WTC11 (cell line): ENCODE results near the gene CMC2. TPM values are rescaled to one million over a fixed set of nuclear protein-coding genes. Genes with fewer than 3 reads are reported as not detected.

ENCODE experiments used
- ATAC-seq: fragments of 200-7000 bp; cut with Tn5 transposase; 2 replicates; pipeline ENCODE4 v1.10.0; 2021; ENCODE audit warnings: mild to moderate bottlenecking, moderate library complexity
- CTCF ChIA-PET: fragments of 300-600 bp; sonication (Branson Sonifier 250); formaldehyde crosslinking; loops from one replicate; lab custom pipeline; 2021; ENCODE audit warnings: antibody characterized with exemption; lab: Charles Lee
- POLR2A ChIA-PET: fragments of 350-600 bp; sonication (Branson Sonifier 250); formaldehyde crosslinking; loops from one replicate; lab custom pipeline; 2021; ENCODE audit warnings: antibody characterized with exemption; lab: Charles Lee
- DNase-seq: peaks from one replicate; pipeline ENCODE4 v3.0.0; 2021; ENCODE audit warnings: low spot score
- H3K27ac Mint-ChIP-seq: 2 replicates; pipeline ENCODE4 v1.8.0; 2021; ENCODE audit warnings: mixed read lengths
- H3K27me3 Mint-ChIP-seq: 2 replicates; pipeline ENCODE4 v1.8.0; 2021; ENCODE audit warnings: low read depth, mild to moderate bottlenecking, moderate library complexity, mixed read lengths
- H3K36me3 Mint-ChIP-seq: 2 replicates; pipeline ENCODE4 v1.8.0; 2021; ENCODE audit warnings: mixed read lengths
- H3K4me1 Mint-ChIP-seq: 2 replicates; pipeline ENCODE4 v1.8.0; 2022; ENCODE audit warnings: mixed read lengths
- H3K4me3 Mint-ChIP-seq: 2 replicates; pipeline ENCODE4 v1.8.0; 2021; ENCODE audit warnings: mild to moderate bottlenecking, moderate library complexity, mixed read lengths
- H3K9me3 Mint-ChIP-seq: 2 replicates; pipeline ENCODE4 v1.8.0; 2021; ENCODE audit warnings: mixed read lengths
- ATF1 ChIP-seq: sonication (generic); formaldehyde crosslinking; IDR thresholded peaks from 2 replicates; pipeline ENCODE4 v1.8.1; 2023; ENCODE audit warnings: mild to moderate bottlenecking, moderate library complexity, missing genetic modification reagents
- ATF2 ChIP-seq: sonication (generic); formaldehyde crosslinking; IDR thresholded peaks from 2 replicates; pipeline ENCODE4 v1.8.1; 2022; ENCODE audit warnings: low read depth, missing genetic modification reagents, borderline replicate concordance
- CDX4 ChIP-seq: fragments of 250-450 bp; sonication (Bioruptor Pico); IDR thresholded peaks from 2 replicates; pipeline ENCODE4 v1.9.0; 2021; ENCODE audit warnings: moderate library complexity, mild to moderate bottlenecking, inconsistent platforms, borderline replicate concordance
- CTCF ChIP-seq: fragments of 200-600 bp; IDR thresholded peaks from 2 replicates; pipeline ENCODE4 v1.8.0; 2022; ENCODE audit warnings: antibody characterized with exemption
- E2F4 ChIP-seq: sonication (generic); formaldehyde crosslinking; IDR thresholded peaks from 2 replicates; pipeline ENCODE4 v1.8.1; 2022; ENCODE audit warnings: low read depth, mild to moderate bottlenecking, moderate library complexity, missing genetic modification reagents, borderline replicate concordance
- ELF4 ChIP-seq: sonication (generic); formaldehyde crosslinking; IDR thresholded peaks from 2 replicates; pipeline ENCODE4 v1.8.1; 2022; ENCODE audit warnings: low read depth, mild to moderate bottlenecking, moderate library complexity, missing genetic modification reagents
- JAZF1 ChIP-seq: fragments of 250-450 bp; sonication (Bioruptor Pico); IDR thresholded peaks from 2 replicates; pipeline ENCODE4 v1.9.0; 2021; ENCODE audit warnings: moderate library complexity, mild to moderate bottlenecking, inconsistent platforms
- JUN ChIP-seq: sonication (generic); formaldehyde crosslinking; IDR thresholded peaks from 2 replicates; pipeline ENCODE4 v1.8.0; 2023; ENCODE audit warnings: mild to moderate bottlenecking, missing genetic modification reagents
- MAX ChIP-seq: sonication (generic); formaldehyde crosslinking; IDR thresholded peaks from 2 replicates; pipeline ENCODE4 v1.8.0; 2022; ENCODE audit warnings: mild to moderate bottlenecking, missing genetic modification reagents
- MYBL2 ChIP-seq: sonication (generic); formaldehyde crosslinking; IDR thresholded peaks from 2 replicates; pipeline ENCODE4 v1.8.1; 2023; ENCODE audit warnings: mild to moderate bottlenecking, moderate library complexity, missing genetic modification reagents
- NFE2L1 ChIP-seq: sonication (generic); formaldehyde crosslinking; IDR thresholded peaks from 2 replicates; pipeline ENCODE4 v1.8.1; 2023; ENCODE audit warnings: missing genetic modification reagents
- RELA ChIP-seq: sonication (generic); formaldehyde crosslinking; IDR thresholded peaks from 2 replicates; pipeline ENCODE4 v1.8.1; 2022; ENCODE audit warnings: missing genetic modification reagents, mild to moderate bottlenecking, borderline replicate concordance
- SMAD3 ChIP-seq: sonication (generic); formaldehyde crosslinking; IDR thresholded peaks from 2 replicates; pipeline ENCODE4 v1.8.0; 2022; ENCODE audit warnings: missing genetic modification reagents, mild to moderate bottlenecking, borderline replicate concordance
- SOX15 ChIP-seq: fragments of 250-450 bp; sonication (Bioruptor Pico); IDR thresholded peaks from 2 replicates; pipeline ENCODE4 v1.9.0; 2021; ENCODE audit warnings: mild to moderate bottlenecking
- STAT6 ChIP-seq: sonication (generic); formaldehyde crosslinking; conservative IDR thresholded peaks from 2 replicates; pipeline ENCODE4 v1.8.1; 2023; ENCODE audit warnings: mild to moderate bottlenecking, low read depth, missing genetic modification reagents, moderate library complexity
- TEAD4 ChIP-seq: sonication (generic); formaldehyde crosslinking; IDR thresholded peaks from 2 replicates; pipeline ENCODE4 v1.8.0; 2022; ENCODE audit warnings: mild to moderate bottlenecking, missing genetic modification reagents
- TP53 ChIP-seq: sonication (generic); formaldehyde crosslinking; IDR thresholded peaks from 2 replicates; pipeline ENCODE4 v1.8.1; 2023; ENCODE audit warnings: mild to moderate bottlenecking, missing genetic modification reagents
- USF2 ChIP-seq: sonication (generic); formaldehyde crosslinking; IDR thresholded peaks from 2 replicates; pipeline ENCODE4 v1.8.1; 2023; ENCODE audit warnings: mild to moderate bottlenecking, missing genetic modification reagents, moderate library complexity
- ZNF232 ChIP-seq: sonication (generic); formaldehyde crosslinking; IDR thresholded peaks from 2 replicates; pipeline ENCODE4 v1.8.0; 2022; ENCODE audit warnings: mild to moderate bottlenecking, missing genetic modification reagents
- ZNF396 ChIP-seq: fragments of 250-450 bp; sonication (Bioruptor Pico); IDR thresholded peaks from 2 replicates; pipeline ENCODE4 v1.8.0; 2021; ENCODE audit warnings: mild to moderate bottlenecking, moderate library complexity, borderline replicate concordance
- ZNF671 ChIP-seq: fragments of 250-450 bp; sonication (Bioruptor Pico); IDR thresholded peaks from 2 replicates; pipeline ENCODE4 v1.8.0; 2021; ENCODE audit warnings: mild to moderate bottlenecking
- total RNA-seq: library from RNA; stranded (reverse); gene quantifications from 3 replicates; pipeline ENCODE4 v1.2.3, GENCODE V29; 2021

The CMC2 gene
- total RNA-seq, 1 experiment from 2014 or later = 78.9 TPM

GRCh38 chr16:81035398-81035974, 28.8 kb upstream of the CMC2 start, which contains the start of gene ATMIN (continued):
- TF ChIP-seq USF2 (CRISPR knock-in tag) (no peak), ATF1 (CRISPR knock-in tag) (no peak), MYBL2 (CRISPR knock-in tag) (no peak), ZNF396 (CRISPR knock-in tag) (no peak), JUN (CRISPR knock-in tag) (no peak), NFE2L1 (CRISPR knock-in tag) (no peak), ZNF232 (no peak), JAZF1 (no peak), STAT6 (CRISPR knock-in tag) (no peak), CDX4 (CRISPR knock-in tag) (no peak), ATF2 (no peak), E2F4 (CRISPR knock-in tag) (no peak), MAX (CRISPR knock-in tag) (no peak), TEAD4 (CRISPR knock-in tag) (no peak), CTCF (peak; percentile 93), ZNF671 (CRISPR knock-in tag) (no peak)

GRCh38 chr16:81029930-81030604, 23.4 kb upstream of the CMC2 start:
- ChIA-PET POLR2A (no interaction called here), CTCF (no interaction called here)
- ATAC-seq = no peak
- H3K27me3 Mint-ChIP-seq = no peaks in the 10 kb centered on the region
- no peaks in the 10 kb centered on the region for H3K4me1 Mint-ChIP-seq
- peaks cover 13% of the 10 kb centered on the region for H3K9me3 Mint-ChIP-seq
- no peak for DNase-seq
- H3K36me3 Mint-ChIP-seq = peaks cover 54% of the 10 kb centered on the region
- H3K4me3 Mint-ChIP-seq = no peak overlapping the region
- H3K27ac Mint-ChIP-seq = no peak overlapping the region
- no peak for TF ChIP-seq CTCF
- TF ChIP-seq ELF4 (CRISPR knock-in tag) = no peak
- TF ChIP-seq STAT6 (CRISPR knock-in tag) = no peak
- TF ChIP-seq RELA (CRISPR knock-in tag) = no peak
- TF ChIP-seq NFE2L1 (CRISPR knock-in tag) = no peak
- TF ChIP-seq SMAD3 (CRISPR knock-in tag) = no peak
- no peak for TF ChIP-seq TP53 (CRISPR knock-in tag)
- no peak for TF ChIP-seq SOX15
- TF ChIP-seq TEAD4 (CRISPR knock-in tag) = no peak
